HCT116 (cell line): ENCODE data around the gene NOS2.

ENCODE experiments used
- EGR1 ChIP-seq: IDR thresholded peaks from 2 replicates; pipeline ENCODE4 v1.6.1; 2012; ENCODE audit warnings: low read depth
- EZH2 ChIP-seq: fragments of 200-600 bp; sonication (generic); IDR thresholded peaks from 2 replicates; pipeline ENCODE4 v1.6.1; 2017; ENCODE audit warnings: antibody characterized with exemption, mixed run types
- MAX ChIP-seq: IDR thresholded peaks from 2 replicates; pipeline ENCODE4 v1.6.1; 2012
- POLR2A ChIP-seq: IDR thresholded peaks from 2 replicates; pipeline ENCODE4 v1.7.0; 2011; ENCODE audit warnings: borderline replicate concordance; ENCODE audit not compliant: insufficient read depth, insufficient read length; ENCODE audit errors: extremely low read depth
- POLR2AphosphoS5 ChIP-seq: IDR thresholded peaks from 2 replicates; pipeline ENCODE4 v1.6.1; 2011; ENCODE audit warnings: mild to moderate bottlenecking, low read depth, low read length, moderate library complexity
- RAD21 ChIP-seq: IDR thresholded peaks from 2 replicates; pipeline ENCODE4 v1.6.1; 2012; ENCODE audit warnings: low read depth, mild to moderate bottlenecking
- SP1 ChIP-seq: IDR thresholded peaks from 2 replicates; pipeline ENCODE4 v1.6.1; 2012; ENCODE audit warnings: low read depth
- TF ChIP-seq, protein P1 (sequence below), 3 experiments: fragments of 200-600 bp in 1 of 3; sonication (generic) in 1 of 3; IDR thresholded peaks in 2 of 3; conservative IDR thresholded peaks in 1 of 3; 2 replicates each; pipeline ENCODE4 v1.5.1; 2012 to 2017; ENCODE audit warnings: low read depth in 2 of 3, low read length in 2 of 3, antibody characterized with exemption in 1 of 3, borderline replicate concordance in 1 of 3, control low read depth in 1 of 3, mild to moderate bottlenecking in 1 of 3, mixed read lengths in 1 of 3, mixed run types in 1 of 3, moderate library complexity in 1 of 3; ENCODE audit not compliant: insufficient read depth in 1 of 3

DNA sequence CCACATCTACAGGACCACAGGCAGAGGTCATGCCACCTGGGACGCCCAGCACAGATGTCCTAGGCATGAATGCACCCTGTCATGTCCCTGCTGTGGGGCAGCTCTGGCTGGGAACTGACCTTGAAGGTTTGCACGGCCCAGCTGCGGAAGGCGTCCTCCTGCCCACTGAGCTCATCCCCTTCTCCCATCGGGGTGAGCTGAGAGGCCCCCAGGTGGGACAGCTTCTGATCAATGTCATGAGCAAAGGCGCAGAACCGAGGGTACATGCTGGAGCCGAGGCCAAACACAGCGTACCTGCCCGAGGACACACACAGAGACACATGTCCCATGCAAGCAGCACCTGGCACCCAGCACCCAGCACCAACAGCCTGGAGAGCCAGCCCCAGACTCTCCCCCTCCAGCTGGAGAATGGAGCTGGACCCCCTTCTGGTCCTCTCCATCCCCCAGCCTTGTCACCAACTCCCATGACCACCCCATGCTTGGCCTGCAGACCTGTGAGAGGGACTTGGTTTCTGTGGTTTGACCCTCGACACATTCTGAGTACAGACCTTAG lies 31.4 kb downstream of the NOS2 start:
- TF ChIP-seq RAD21, result no peak
- no peak for TF ChIP-seq EGR1
- no peak for TF ChIP-seq POLR2A
- no peak for TF ChIP-seq MAX
- no peak for TF ChIP-seq POLR2AphosphoS5
- TF ChIP-seq, protein P1, sequence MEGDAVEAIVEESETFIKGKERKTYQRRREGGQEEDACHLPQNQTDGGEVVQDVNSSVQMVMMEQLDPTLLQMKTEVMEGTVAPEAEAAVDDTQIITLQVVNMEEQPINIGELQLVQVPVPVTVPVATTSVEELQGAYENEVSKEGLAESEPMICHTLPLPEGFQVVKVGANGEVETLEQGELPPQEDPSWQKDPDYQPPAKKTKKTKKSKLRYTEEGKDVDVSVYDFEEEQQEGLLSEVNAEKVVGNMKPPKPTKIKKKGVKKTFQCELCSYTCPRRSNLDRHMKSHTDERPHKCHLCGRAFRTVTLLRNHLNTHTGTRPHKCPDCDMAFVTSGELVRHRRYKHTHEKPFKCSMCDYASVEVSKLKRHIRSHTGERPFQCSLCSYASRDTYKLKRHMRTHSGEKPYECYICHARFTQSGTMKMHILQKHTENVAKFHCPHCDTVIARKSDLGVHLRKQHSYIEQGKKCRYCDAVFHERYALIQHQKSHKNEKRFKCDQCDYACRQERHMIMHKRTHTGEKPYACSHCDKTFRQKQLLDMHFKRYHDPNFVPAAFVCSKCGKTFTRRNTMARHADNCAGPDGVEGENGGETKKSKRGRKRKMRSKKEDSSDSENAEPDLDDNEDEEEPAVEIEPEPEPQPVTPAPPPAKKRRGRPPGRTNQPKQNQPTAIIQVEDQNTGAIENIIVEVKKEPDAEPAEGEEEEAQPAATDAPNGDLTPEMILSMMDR (IDR thresholded peaks at IDR 0.05 in 2 of 3, conservative IDR thresholded peaks at IDR 0.05 in 1 of 3; ENCODE audit: borderline replicate concordance in 1 of 3, insufficient read depth in 1 of 3, low read depth in 2 of 3, low read length in 2 of 3), result no peak
- TF ChIP-seq SP1, result no peak
- TF ChIP-seq EZH2, result no peak
